GM19035 (cell line): ENCODE results near the gene AASS.
"Not testable (repeated sequence)": the region's sequence is repeated elsewhere in the genome, so short reads cannot be mapped to it uniquely, and the experiment has no call there.

Experiments used
- ATAC-seq: cut with Tn5 transposase; IDR thresholded peaks from one replicate; pipeline ENCODE4 v1.9.1; 2021; ENCODE audit not compliant: unreplicated experiment

AASS gene

DNA sequence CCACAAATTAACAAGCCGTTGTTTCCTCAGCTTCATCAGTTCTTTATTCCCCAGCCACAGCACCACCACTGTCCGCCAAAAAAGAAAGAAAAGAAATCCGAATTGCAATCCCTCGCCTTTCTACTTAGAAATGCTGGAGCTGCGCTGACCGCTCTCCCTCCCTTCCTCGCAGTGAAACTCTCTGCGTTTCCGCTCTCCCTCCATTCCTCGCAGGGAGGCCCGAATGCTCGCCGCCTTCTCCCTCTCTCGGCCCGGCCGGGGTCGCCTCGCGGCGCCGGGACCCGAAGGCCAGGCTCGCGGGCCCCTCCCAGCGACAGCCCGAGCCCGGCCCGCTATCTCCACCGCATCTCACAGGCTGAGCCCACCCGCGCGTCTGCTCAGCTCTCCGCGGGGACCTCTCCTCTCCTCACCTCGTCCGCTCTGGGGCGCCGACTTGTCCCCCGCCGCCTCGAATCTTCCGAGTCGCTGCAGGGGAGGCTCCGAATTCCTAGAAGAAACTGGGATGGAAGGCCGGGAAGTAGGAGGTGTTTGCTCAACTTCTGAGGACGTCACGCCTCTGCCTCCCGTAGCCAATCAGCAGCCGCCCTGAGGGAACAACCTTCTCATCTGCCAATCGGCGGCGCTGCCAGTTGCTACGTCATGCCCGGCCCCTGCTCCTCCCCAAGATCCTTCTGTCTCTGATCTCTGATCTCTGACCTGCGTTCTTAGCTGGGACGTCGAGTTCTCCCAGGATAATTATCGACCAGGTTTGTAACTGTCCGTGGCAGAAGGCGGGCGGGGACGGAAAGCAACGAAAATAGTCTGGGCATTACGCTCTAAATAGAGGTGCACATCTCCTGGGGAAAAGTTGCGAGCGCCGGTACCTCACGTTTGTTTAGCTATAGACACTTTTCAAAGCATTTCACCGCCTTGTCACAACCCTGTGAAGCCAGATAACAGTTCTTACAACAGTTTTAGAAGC lies at the start of gene AASS:
TSS of gene AASS (minus strand) at position 499 of the 961 bp plus-strand sequence. CDS start 10,523 bp downstream, outside the sequence.
- ATAC-seq = peak; percentile 100

GRCh38 chr7:122188785-122189184 lies 44.7 kb upstream of the AASS start:
- no peak for ATAC-seq

- no peak for ATAC-seq
Measured at GRCh38 chr7:122183106-122183505, 39.1 kb upstream of the AASS start.

GRCh38 chr7:122182081-122182480 lies 38.0 kb upstream of the AASS start:
- no peak for ATAC-seq

DNA sequence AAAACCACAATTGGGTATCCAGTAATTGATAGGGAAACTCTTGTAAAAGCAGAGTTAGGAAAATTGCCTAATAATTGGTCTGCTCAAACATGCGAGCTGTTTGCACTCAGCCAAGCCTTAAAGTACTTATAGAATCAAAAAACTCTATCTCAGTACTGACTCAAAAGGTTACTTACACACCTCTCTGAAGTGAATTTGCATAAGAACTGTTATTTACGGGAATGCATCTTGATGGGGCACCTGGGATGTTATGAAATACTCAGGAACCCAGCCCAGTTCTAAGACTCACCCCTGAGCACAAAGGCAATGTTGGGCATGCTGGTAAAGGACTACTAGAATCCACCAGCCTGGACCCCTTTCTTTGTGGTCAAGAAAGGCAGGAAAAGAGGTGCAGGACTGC lies 28.1 kb upstream of the AASS start:
- not testable (repeated sequence) for ATAC-seq

- no peak for ATAC-seq
Measured at GRCh38 chr7:122166740-122167139, 22.7 kb upstream of the AASS start.

DNA sequence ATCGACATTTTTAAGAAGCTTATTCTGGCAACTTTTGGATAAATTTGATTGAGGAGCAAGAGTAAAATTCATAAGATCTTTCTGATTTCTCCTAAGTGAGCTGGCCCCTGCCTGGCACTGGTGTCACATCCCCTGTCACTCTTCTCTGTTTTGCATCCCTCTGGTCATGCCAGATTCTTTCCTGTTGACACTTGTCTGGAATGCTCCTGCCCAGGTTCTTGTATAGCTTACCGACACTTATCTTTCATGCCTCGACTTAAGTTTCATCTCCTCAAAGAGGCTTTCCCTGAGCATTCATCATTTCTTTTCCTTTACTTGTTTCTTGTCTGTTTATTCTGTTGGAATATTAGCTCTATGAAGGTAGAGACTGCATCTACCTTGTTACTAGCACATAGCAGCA lies 22.2 kb upstream of the AASS start:
- ATAC-seq = no peak

DNA sequence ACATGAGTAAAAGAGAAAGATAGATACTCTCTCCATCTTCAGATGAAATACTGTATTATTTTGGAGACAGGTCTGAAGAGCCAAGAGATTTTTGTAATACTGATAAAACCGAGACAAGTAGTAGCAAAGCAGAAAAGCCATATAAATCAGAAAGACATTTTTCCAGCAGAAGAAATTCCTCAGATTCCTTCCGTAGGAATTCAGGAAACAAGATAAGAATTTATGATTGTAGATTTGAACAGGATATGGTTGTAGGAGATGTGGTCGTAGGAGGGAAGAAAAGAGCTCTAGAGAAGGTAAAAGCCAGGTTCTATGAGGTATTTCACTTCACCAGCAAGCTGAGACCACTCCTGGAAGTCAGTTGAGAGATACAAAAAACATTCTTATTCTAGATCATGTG lies 17.6 kb upstream of the AASS start:
- no peak for ATAC-seq

GRCh38 chr7:122155566-122155965 lies 11.5 kb upstream of the AASS start:
- ATAC-seq = no peak

DNA sequence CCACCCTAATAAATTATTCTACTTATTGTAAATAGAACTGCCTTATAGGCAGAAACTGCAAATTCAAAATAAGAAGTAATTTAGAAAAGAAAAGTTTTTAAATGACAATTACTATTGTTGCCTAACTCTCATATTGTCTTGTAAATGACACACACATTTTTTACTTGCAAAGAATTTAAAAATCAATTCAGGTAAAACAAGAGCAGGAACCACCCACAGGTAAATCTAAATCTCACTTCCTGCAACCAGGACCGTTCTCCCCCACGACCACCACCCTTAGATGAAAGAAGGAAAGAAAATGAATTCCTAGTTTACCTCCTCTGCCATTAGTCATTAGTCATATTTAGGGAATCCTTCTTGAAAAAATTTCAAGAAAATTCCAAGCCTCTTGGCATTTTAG lies 4.8 kb upstream of the AASS start:
- ATAC-seq = no peak

DNA sequence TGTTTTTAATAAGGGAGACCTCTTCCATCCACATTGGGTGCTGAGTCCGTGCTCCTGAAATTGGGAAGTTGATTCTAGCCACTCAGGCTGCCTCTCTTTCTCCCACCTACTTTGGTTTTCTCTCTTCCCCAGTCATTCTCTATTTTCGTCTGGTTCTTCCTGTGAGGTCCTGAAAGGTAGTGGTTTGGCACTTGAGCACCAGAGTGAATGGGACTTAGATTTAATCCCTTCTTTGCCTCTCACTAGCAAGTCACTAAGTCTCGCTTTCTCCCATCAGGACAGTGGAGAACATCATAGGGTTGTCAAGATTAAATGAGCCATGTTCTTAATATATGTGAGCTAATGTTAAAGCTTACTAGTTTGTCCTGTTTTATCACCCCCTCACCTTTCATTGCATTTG lies 4.0 kb upstream of the AASS start:
- no peak for ATAC-seq

GRCh38 chr7:122145937-122146645 lies 2.0 kb upstream of the AASS start:
- no peak for ATAC-seq

DNA sequence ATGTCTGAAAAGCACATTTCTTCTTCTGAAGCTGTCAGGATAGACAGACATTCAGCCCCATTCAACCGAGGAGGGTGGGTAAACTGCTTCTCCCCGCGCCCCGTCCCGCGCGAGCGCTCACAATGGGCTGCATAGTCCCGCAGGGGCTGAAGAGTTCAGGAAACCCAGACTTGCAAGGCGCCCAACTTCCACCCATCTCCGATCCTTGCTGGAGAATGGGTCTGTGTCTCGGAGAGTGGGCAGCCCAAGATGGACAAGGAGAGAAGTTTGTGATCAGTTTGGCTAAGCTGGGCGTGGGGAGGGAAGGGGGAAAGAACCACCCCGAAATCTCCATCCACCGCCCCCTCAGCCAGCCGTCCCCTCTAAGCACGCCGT lies 686 bp downstream of the AASS start:
- peak; percentile 2 for ATAC-seq

DNA sequence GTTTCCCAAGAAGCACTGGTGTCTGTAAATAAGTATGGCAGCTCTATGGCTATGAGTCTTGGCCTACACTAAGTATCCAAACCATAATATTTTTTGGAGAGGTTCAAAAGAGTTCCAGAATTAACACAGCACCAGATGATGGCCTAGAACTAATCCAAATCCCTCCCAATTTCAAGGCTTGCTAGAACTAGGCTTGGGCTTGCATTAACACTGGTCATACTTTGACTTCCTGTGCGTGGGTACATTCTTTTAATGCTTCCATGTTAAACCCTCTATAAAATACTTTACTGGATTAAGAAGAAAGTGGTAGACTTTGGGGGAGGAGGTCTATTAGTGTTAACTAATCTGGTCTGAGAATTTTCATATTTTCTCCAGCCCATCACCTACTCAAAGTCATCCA lies 3.1 kb downstream of the AASS start:
- ATAC-seq = no peak

DNA sequence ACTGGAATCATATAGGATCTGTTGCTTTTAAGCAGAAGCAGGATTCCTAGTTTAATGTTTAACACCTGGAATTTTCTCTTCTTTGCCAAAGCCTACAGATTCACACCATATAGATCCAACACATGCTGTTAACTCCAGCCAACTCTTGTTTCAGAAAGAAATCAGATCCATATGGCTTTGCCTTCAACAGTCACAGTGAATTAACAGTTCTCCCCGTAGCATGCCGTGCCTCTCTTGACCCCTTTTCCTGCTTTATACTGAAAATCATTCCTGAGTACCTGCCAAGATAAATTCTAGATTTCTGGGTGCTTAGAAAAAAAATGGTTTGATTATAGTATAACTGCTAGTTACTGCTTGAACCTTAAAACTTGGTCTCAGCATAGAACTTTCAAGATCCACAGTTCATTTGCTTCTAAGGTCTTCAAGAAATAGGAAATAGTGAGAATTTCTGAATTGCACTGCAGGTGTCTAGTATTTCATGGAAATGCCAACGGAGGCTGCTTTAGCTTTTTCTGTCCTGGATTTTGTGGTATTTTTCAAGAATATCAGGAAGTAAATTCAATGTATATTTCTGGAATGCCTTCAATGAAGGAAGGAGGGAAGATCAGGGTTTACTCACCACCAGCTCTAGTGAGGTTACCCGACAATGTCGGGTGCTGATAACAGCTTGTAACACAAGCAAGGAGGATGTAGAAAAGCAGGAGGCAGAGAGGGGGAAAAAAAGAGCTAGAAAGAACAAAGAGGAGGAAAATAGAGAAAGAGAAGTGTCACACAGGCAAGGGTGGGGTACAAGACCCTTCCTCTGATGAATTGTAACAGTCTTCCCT lies 6.6 kb downstream of the AASS start:
- ATAC-seq = no peak

- no peak for ATAC-seq
Measured at GRCh38 chr7:122136639-122137245, 7.3 kb downstream of the AASS start.

- no peak for ATAC-seq
Measured at GRCh38 chr7:122136078-122136477, 8.0 kb downstream of the AASS start.

DNA sequence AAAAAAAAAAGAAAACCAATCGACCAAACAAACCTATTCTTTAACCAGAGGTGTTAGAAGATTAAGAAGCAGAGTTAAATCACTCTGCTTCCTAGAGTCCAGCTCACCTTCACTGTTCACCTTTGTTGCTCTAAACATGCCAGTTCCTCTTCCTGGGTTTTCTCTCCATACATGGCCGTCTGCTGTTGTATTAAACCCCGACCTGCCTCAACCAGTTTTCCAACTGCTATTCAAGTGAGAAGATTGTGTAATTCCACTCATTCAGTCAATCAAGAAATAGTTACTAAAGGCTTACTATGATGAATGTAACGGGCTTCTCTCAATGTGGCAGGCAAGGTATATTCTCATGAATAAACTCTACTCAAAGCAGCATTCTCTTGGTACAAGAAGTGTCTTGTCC lies 8.8 kb downstream of the AASS start:
- no peak for ATAC-seq

- not testable (repeated sequence) for ATAC-seq
Measured at GRCh38 chr7:122134793-122135192, 9.3 kb downstream of the AASS start.

- no peak for ATAC-seq
Measured at GRCh38 chr7:122133477-122133876, 10.6 kb downstream of the AASS start.

GRCh38 chr7:122132341-122132740 lies 11.7 kb downstream of the AASS start:
- ATAC-seq = no peak
